Stimulated activated effector memory CD8-positive, alpha-beta T cell treated with anti-CD3 and anti-CD28 coated beads, Interleukin-12 subunit alpha, Interleukin-12 subunit beta, amount 100 ng/mL, for 72 hours (primary cell): Measurements from ENCODE around the gene C1orf21.
A peak's percentile ranks its signal among the peaks of the same experiment; 100 is the strongest.

ENCODE experiments used
- ATAC-seq: fragments of 150-1000 bp; cut with Tn5 transposase; 2 replicates; pipeline ENCODE4 v1.10.0; 2021
- DNase-seq, 2 donors: peaks; one replicate each; pipeline ENCODE4 v3.0.0; 2021 to 2022; ENCODE audit warnings: low spot score in 2 of 2
- H3K27ac Mint-ChIP-seq: one replicate; pipeline ENCODE4 v1.8.0; 2022; ENCODE audit warnings: mild to moderate bottlenecking, mixed read lengths
- H3K36me3 Mint-ChIP-seq: one replicate; pipeline ENCODE4 v1.8.0; 2022; ENCODE audit warnings: mild to moderate bottlenecking, mixed read lengths
- H3K4me1 Mint-ChIP-seq: one replicate; pipeline ENCODE4 v1.8.0; 2022; ENCODE audit warnings: mixed read lengths
- H3K4me3 Mint-ChIP-seq: one replicate; pipeline ENCODE4 v1.8.0; 2022; ENCODE audit warnings: mild to moderate bottlenecking, mixed read lengths
- H3K9me3 Mint-ChIP-seq: one replicate; pipeline ENCODE4 v1.8.0; 2022; ENCODE audit warnings: mixed read lengths

Gene C1orf21

DNA sequence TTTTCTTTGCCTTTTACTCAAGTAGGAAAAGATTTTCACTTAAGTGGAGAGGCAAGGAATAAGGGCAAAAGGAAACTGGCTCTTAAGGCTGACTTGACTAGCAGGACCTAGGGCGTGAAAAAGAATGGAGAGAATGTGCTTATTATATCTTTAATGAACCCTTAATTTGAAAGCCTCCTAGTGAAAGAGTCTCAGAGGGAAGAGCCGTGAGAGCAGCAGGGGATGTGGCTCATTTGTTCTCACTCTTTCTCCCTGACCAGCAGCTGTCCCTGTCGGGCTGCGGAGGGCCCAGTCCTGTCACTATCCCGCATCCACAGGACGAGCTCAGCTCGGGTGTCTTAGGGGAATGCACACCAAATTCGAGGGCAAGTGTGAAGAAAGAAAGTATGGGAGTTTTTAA, 187.8 kb downstream of the C1orf21 start:
- Mint-ChIP-seq H3K36me3 (no peaks in the 10 kb centered on the region), H3K27ac (no peak overlapping the region), H3K9me3 (no peaks in the 10 kb centered on the region), H3K4me3 (no peak overlapping the region), H3K4me1 (no peaks in the 10 kb centered on the region)
- ATAC-seq, result no peak
- no peak for DNase-seq

GRCh38 chr1:184576822-184577221, 190.0 kb downstream of the C1orf21 start:
- ATAC-seq (no peak), DNase-seq (no peak)
- H3K4me1 Mint-ChIP-seq, result no peaks in the 10 kb centered on the region
- peaks cover 4% of the 10 kb centered on the region for H3K9me3 Mint-ChIP-seq
- H3K27ac Mint-ChIP-seq, result no peak overlapping the region
- H3K4me3 Mint-ChIP-seq, result no peak overlapping the region
- no peaks in the 10 kb centered on the region for H3K36me3 Mint-ChIP-seq

DNA sequence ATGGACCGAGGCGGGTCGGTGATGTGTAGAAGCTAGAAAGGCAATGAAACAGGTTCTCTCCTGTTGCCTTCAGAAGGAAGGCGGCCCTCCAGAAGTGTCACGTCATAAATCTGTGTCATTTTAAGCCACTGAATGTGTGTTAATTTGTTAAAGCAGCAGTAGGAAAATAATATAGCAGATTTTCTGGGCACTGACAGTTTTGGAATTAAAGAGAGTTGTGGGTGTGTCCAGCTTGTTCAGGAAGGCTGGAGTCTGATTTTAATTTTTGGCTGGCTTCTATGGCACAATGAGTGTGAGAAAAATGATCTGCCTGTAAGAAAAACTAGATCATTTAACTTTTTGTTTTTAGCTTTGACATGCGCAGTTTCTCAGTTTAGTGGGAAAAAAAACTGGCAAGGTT, 190.5 kb downstream of the C1orf21 start:
- DNase-seq, result no peak
- H3K4me3 Mint-ChIP-seq, result no peak overlapping the region
- H3K27ac Mint-ChIP-seq, result no peak overlapping the region
- H3K9me3 Mint-ChIP-seq, result peaks cover 4% of the 10 kb centered on the region
- no peak for ATAC-seq
- H3K4me1 Mint-ChIP-seq, result no peaks in the 10 kb centered on the region
- no peaks in the 10 kb centered on the region for H3K36me3 Mint-ChIP-seq

- DNase-seq, result no peak
- H3K4me3 Mint-ChIP-seq, result no peak overlapping the region
- no peak overlapping the region for H3K27ac Mint-ChIP-seq
Observed at GRCh38 chr1:184582411-184582810, 195.6 kb downstream of the C1orf21 start.

DNA sequence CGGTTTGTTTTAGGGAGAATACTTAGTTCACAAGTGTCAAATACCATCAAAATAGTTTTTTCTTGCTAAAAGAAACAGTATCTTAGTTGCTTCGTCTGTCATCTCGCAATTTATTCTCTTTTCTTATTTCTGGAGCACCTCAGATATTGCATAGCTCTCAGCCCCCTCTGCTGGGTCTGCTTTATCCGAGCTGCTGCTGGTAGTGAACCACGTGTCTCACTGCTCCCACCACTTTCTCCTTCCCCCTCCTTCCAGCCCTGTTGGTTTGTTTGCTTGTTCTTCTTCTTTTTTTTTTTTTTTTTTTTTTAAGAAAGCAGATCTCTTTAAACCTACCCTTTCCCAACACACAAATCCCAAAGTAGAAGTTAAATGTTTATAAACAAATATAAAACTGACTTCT, 197.0 kb downstream of the C1orf21 start:
- ATAC-seq (no peak), DNase-seq (no peak)
- H3K4me3 Mint-ChIP-seq, result no peak overlapping the region
- H3K27ac Mint-ChIP-seq, result no peak overlapping the region
- no peaks in the 10 kb centered on the region for H3K36me3 Mint-ChIP-seq
- peaks cover 4% of the 10 kb centered on the region for H3K9me3 Mint-ChIP-seq
- no peaks in the 10 kb centered on the region for H3K4me1 Mint-ChIP-seq

More at GRCh38 chr1:184582411-184582810, 195.6 kb downstream of the C1orf21 start:
- Mint-ChIP-seq H3K4me1 (no peaks in the 10 kb centered on the region), H3K9me3 (peaks cover 4% of the 10 kb centered on the region), H3K36me3 (no peaks in the 10 kb centered on the region)
- ATAC-seq, result no peak

GRCh38 chr1:184588701-184589100, 201.9 kb downstream of the C1orf21 start:
- H3K9me3 Mint-ChIP-seq, result no peaks in the 10 kb centered on the region
- no peak for ATAC-seq
- no peak for DNase-seq
- H3K36me3 Mint-ChIP-seq, result no peaks in the 10 kb centered on the region
- no peak overlapping the region for H3K27ac Mint-ChIP-seq
- no peaks in the 10 kb centered on the region for H3K4me1 Mint-ChIP-seq
- no peak overlapping the region for H3K4me3 Mint-ChIP-seq

GRCh38 chr1:184590163-184590750, 203.4 kb downstream of the C1orf21 start:
- Mint-ChIP-seq H3K4me3 (no peak overlapping the region), H3K9me3 (no peaks in the 10 kb centered on the region), H3K4me1 (no peaks in the 10 kb centered on the region), H3K27ac (no peak overlapping the region), H3K36me3 (no peaks in the 10 kb centered on the region)
- DNase-seq (no peak), ATAC-seq (no peak)

DNA sequence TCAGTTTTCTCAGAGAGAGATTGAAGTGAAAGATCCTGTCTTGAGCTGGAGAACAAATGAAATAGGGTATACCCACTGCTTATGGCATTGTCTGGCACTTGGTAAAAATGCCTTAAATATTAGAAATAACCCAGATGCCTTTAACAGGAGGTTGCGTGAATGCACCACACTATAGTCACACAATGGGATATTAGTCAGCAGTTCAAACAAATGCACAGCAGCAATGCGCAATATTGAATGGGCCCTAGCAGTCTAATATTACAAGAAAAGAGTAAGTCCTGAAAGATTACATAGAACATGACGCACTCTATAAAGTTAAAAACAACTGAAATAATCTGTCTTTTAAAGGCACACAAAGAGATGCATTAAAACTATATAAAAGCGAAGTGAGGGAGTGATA, 206.8 kb downstream of the C1orf21 start:
- no peaks in the 10 kb centered on the region for H3K4me1 Mint-ChIP-seq
- H3K4me3 Mint-ChIP-seq, result no peak overlapping the region
- H3K27ac Mint-ChIP-seq, result no peak overlapping the region
- no peaks in the 10 kb centered on the region for H3K9me3 Mint-ChIP-seq
- ATAC-seq (no peak), DNase-seq (no peak)
- no peaks in the 10 kb centered on the region for H3K36me3 Mint-ChIP-seq

DNA sequence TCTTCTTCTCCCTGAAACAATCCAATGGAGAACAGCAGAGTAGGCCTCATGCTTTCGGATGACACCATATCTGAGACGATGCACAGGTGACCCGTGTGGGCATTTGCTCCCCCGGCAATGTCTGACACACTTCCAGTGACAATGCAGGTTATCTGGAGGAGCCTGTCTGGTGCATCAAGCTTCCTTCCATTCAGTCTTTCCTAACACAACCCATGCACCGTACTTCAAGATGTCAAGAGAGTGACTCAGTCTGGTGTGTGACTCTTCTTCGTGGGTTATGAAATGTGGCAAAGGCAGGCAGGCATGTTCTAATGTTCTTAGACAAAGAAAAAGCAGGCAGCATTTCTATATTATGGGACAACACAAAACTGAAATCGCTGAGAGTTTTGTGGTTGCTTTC, 208.8 kb downstream of the C1orf21 start:
- no peaks in the 10 kb centered on the region for H3K4me1 Mint-ChIP-seq
- no peak for DNase-seq
- no peak overlapping the region for H3K4me3 Mint-ChIP-seq
- H3K27ac Mint-ChIP-seq, result no peak overlapping the region
- peak; percentile 42 for ATAC-seq
- H3K9me3 Mint-ChIP-seq, result no peaks in the 10 kb centered on the region
- no peaks in the 10 kb centered on the region for H3K36me3 Mint-ChIP-seq

- ATAC-seq (no peak), DNase-seq (no peak)
- H3K4me1 Mint-ChIP-seq, result no peaks in the 10 kb centered on the region
- no peaks in the 10 kb centered on the region for H3K9me3 Mint-ChIP-seq
- H3K27ac Mint-ChIP-seq, result peak overlapping the region; percentile 45
- H3K36me3 Mint-ChIP-seq, result no peaks in the 10 kb centered on the region
- no peak overlapping the region for H3K4me3 Mint-ChIP-seq
Observed at GRCh38 chr1:184596950-184597645, 210.3 kb downstream of the C1orf21 start.

DNA sequence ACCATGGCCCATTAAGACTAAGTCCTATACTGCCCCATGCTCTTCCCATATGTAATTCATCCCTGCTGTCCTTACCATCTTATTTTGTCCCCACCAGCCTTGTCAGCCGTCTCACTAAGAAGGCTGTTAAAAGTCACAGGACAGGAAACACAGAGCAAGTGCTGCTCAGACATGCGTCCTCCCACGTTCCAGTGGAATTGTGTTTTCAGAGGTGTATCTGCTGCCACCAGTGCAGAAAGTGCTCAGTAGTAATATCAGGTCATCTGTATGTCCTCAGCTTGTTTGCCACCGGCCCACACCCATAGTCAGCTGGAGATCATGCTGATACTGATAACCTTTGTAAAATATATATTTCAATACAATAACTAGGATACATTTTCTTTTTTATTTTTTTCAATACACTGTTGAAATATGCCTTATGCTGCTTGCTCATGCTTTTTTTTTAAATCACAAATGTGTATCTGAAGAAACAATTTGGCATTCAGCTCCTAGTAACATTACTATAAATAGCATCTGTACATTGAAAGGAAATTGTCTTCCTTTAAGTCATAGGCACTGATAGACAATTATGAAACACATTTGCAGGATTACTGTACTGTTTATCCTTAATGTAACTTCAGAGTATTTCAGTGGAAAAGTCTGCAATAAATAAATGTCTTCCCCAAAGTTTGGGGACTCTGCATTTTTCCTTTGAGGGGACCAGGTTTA, 211.0 kb downstream of the C1orf21 start:
- Mint-ChIP-seq H3K9me3 (no peaks in the 10 kb centered on the region), H3K27ac (no peak overlapping the region), H3K4me3 (no peak overlapping the region), H3K4me1 (no peaks in the 10 kb centered on the region), H3K36me3 (no peaks in the 10 kb centered on the region)
- DNase-seq, result no peak
- no peak for ATAC-seq

GRCh38 chr1:184598403-184599193, 211.8 kb downstream of the C1orf21 start:
- ATAC-seq, result no peak
- Mint-ChIP-seq H3K27ac (no peak overlapping the region), H3K36me3 (no peaks in the 10 kb centered on the region), H3K9me3 (no peaks in the 10 kb centered on the region), H3K4me1 (no peaks in the 10 kb centered on the region), H3K4me3 (no peak overlapping the region)
- DNase-seq, result no peak

DNA sequence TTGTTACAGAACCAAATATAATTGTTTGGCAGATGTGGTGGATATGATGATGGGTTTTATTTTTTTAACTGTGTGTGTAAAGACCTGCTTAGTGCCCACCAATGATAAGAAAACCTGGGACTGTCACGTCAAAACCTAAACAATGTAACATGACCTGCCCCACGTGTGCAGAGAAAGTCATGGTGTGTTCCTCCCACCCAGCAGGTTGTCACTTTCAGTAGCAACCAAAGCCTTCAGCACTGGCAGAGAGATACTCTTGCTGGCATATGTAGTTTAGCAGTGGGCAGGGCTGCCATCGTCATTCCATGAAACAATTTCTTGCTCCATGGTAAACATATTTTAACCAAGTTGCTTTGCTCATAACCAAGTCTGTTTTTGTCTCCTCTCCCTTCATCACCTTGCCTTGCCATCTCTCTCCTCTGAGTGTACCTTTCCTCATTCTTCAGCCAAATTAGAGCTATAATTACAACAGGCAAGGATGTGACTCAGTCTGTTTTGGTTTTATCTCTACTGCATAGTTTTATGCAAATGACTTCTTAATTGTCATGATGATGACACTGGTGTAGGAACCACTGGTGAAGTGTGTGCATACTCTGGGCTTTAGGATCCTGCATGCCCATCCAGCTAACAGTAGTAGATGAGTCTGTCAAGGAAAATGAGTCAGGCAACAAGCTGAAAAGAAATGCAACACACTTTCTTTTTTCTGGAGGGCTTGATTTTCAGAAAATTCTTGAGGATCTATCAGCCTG, 217.5 kb downstream of the C1orf21 start:
- ATAC-seq (no peak), DNase-seq (no peak)
- Mint-ChIP-seq H3K36me3 (no peaks in the 10 kb centered on the region), H3K27ac (no peak overlapping the region), H3K9me3 (no peaks in the 10 kb centered on the region), H3K4me1 (no peaks in the 10 kb centered on the region), H3K4me3 (no peak overlapping the region)

GRCh38 chr1:184605941-184606340, 219.1 kb downstream of the C1orf21 start:
- Mint-ChIP-seq H3K27ac (no peak overlapping the region), H3K36me3 (no peaks in the 10 kb centered on the region), H3K4me1 (no peaks in the 10 kb centered on the region)

DNA sequence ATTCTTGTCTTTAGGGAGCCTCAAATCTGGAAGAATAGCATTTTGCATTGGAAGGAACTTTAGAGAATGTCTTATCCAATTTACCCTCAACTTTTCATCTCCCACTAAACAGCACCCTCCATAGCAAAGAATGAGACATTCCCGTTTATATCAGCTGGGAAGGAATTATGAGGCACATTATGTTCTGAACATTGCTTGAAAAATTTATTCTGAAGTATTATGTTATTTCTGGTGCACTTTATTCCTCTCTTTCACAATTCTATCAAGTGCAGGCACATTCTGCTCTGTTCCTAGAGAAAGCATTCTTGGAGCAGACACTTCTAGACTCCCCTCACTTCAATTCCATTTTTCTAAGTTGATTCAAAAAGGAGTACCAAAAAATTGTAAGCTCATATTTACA, 220.0 kb downstream of the C1orf21 start:
- no peak for ATAC-seq
- no peak overlapping the region for H3K27ac Mint-ChIP-seq

More at GRCh38 chr1:184605941-184606340, 219.1 kb downstream of the C1orf21 start:
- ATAC-seq (no peak), DNase-seq (no peak)
- no peaks in the 10 kb centered on the region for H3K9me3 Mint-ChIP-seq
- no peak overlapping the region for H3K4me3 Mint-ChIP-seq

More for the DNA sequence above, 220.0 kb downstream of the C1orf21 start:
- no peak for DNase-seq
- no peaks in the 10 kb centered on the region for H3K36me3 Mint-ChIP-seq
- H3K9me3 Mint-ChIP-seq, result no peaks in the 10 kb centered on the region
- no peaks in the 10 kb centered on the region for H3K4me1 Mint-ChIP-seq
- no peak overlapping the region for H3K4me3 Mint-ChIP-seq
